Lung (tissue), 12 donors: Measurements from ENCODE around the gene ZNF143. TPM values are rescaled to one million over a fixed set of nuclear protein-coding genes. Genes with fewer than 3 reads are reported as not detected.

Experiments used
- ATAC-seq: fragments of 200-7000 bp; cut with Tn5 transposase; one replicate; pipeline ENCODE4 v1.9.1; 2020; ENCODE audit warnings: moderate number of reproducible peaks; ENCODE audit not compliant: insufficient read depth, low FRiP score
- DNase-seq, 3 donors: peaks; one replicate each; pipeline ENCODE4 v3.0.0-alpha.2; 2013 to 2017
- H3K27ac ChIP-seq, 2 donors: one replicate each; pipeline ENCODE4 v1.5.1; 2013; ENCODE audit warnings: mild to moderate bottlenecking in 2 of 2, moderate library complexity in 2 of 2, control low read depth in 1 of 2, inconsistent platforms in 1 of 2, low read depth in 1 of 2, low read length in 1 of 2
- H3K27me3 ChIP-seq, 3 donors: one replicate each; pipeline ENCODE4 v1.5.1; 2013; ENCODE audit warnings: low read length in 2 of 3; ENCODE audit not compliant: control insufficient read depth in 3 of 3, insufficient read depth in 3 of 3
- H3K36me3 ChIP-seq, 4 donors: one replicate each; pipeline ENCODE4 v1.5.1; 2013; ENCODE audit warnings: low read length in 4 of 4, mild to moderate bottlenecking in 1 of 4, moderate library complexity in 1 of 4; ENCODE audit not compliant: control insufficient read depth in 4 of 4, insufficient read depth in 4 of 4
- H3K4me1 ChIP-seq, 5 donors: one replicate each; pipeline ENCODE4 v1.5.1; 2013; ENCODE audit warnings: low read length in 5 of 5, mild to moderate bottlenecking in 2 of 5, moderate library complexity in 1 of 5; ENCODE audit not compliant: control insufficient read depth in 5 of 5, insufficient read depth in 5 of 5
- H3K4me3 ChIP-seq: one replicate; pipeline ENCODE4 v1.5.1; 2013; ENCODE audit warnings: mild to moderate bottlenecking, control low read depth, moderate library complexity
- H3K9ac ChIP-seq, 2 donors: one replicate each; pipeline ENCODE4 v1.5.1; 2013; ENCODE audit warnings: low read length in 2 of 2, control low read depth in 1 of 2; ENCODE audit not compliant: insufficient read depth in 1 of 2
- H3K9me3 ChIP-seq, 4 donors: one replicate each; pipeline ENCODE4 v1.5.1; 2013; ENCODE audit warnings: low read length in 3 of 4, mild to moderate bottlenecking in 1 of 4, moderate library complexity in 1 of 4; ENCODE audit not compliant: control insufficient read depth in 4 of 4, insufficient read depth in 3 of 4
- CTCF ChIP-seq: IDR thresholded peaks from 2 replicates; pipeline ENCODE4 v1.5.1; 2012; ENCODE audit warnings: mild to moderate bottlenecking; ENCODE audit errors: control extremely low read depth, extremely low read depth
- WGBS, 2 donors: extraction: QIAGEN DNeasy Blood & Tissue Kit; methylation state at CpG; one replicate each; pipeline ENCODE4 v1.1.7; 2013; 5-methylcytosine and 5-hydroxymethylcytosine counted together
- polyA plus RNA-seq, 2 donors: library from polyadenylated mRNA; stranded (reverse); fragments of 200-250 nt; gene quantifications; one replicate each; pipeline ENCODE4 v1.2.1, GENCODE V29; 2013
- total RNA-seq, 2 donors: library from RNA; depleted of rRNA in 1 of 2; stranded (reverse); fragments of >200 nt in 1 of 2; gene quantifications; one replicate each; pipeline ENCODE4 v1.2.1, GENCODE V29; 2014 to 2021
- donor health status: control.
- donor health status: control.
- donor health status: Bipolar disorder and iron deficiency.
- donor health status: healthy.
- donor health status: DM: yes; HTN: yes; CAD: no.

The ZNF143 gene
- total and polyA plus RNA-seq, 4 donors = 9.7 to 32.2 (median 20.3) TPM

GRCh38 chr11:9562716-9563115 is 101.9 kb downstream of the ZNF143 start:
- H3K4me3 ChIP-seq = no peak overlapping the region
- no peak overlapping the region for H3K9ac ChIP-seq
- ATAC-seq (no peak), DNase-seq (no peak)
- peaks cover 0 to 2% (median 0%) of the 10 kb centered on the region in 4 donors for H3K9me3 ChIP-seq
- no peaks in the 10 kb centered on the region for H3K27me3 ChIP-seq
- H3K4me1 ChIP-seq = peaks cover 0 to 31% (median 9%) of the 10 kb centered on the region in 5 donors
- H3K27ac ChIP-seq = no peak overlapping the region
- no peak for TF ChIP-seq CTCF
- no peaks in the 10 kb centered on the region for H3K36me3 ChIP-seq

GRCh38 chr11:9563196-9563730 is 102.5 kb downstream of the ZNF143 start:
- Histone ChIP-seq H3K4me3 (no peak overlapping the region), H3K36me3 (no peaks in the 10 kb centered on the region), H3K27me3 (no peaks in the 10 kb centered on the region), H3K4me1 (peaks cover 0 to 34% (median 9%) of the 10 kb centered on the region in 5 donors), H3K9ac (no peak overlapping the region), H3K9me3 (peaks cover 0 to 2% (median 0%) of the 10 kb centered on the region in 4 donors), H3K27ac (peak overlapping the region in 1 of 2 donors; percentile 22)
- ATAC-seq (no peak), DNase-seq (no peak)
- TF ChIP-seq CTCF = no peak
- WGBS, 2 donors = 96 to 100% methylated on average over 1 of the region's 1 CpG

- H3K9me3 ChIP-seq = peaks cover 0 to 2% (median 0%) of the 10 kb centered on the region in 4 donors
- DNase-seq (peak; percentile 16 to 54 (median 52)), ATAC-seq (peak; percentile 76)
- no peaks in the 10 kb centered on the region for H3K27me3 ChIP-seq
- TF ChIP-seq CTCF = no peak
- H3K4me1 ChIP-seq = peaks cover 2 to 52% (median 15%) of the 10 kb centered on the region in 5 donors
- peak overlapping the region; percentile 51 to 98 for H3K27ac ChIP-seq
- WGBS, 2 donors = 28 to 50% methylated on average over 7 of the region's 7 CpGs
- no peak overlapping the region for H3K4me3 ChIP-seq
- no peaks in the 10 kb centered on the region for H3K36me3 ChIP-seq
- peak overlapping the region in 1 of 2 donors; percentile 70 for H3K9ac ChIP-seq
These were observed 105.2 kb downstream of the ZNF143 start for GRCh38 chr11:9565822-9566560.
